ENCODE data around the gene IL23A. TPM values are rescaled to one million over a fixed set of nuclear protein-coding genes. Genes with fewer than 3 reads are reported as not detected.
A peak's percentile ranks its signal among the peaks of the same experiment; 100 is the strongest.

Gene IL23A
- total and polyA plus RNA-seq, 10 of the 15 experiments (the other 5 are each of a cell fraction or from before 2014, with no cell fraction given), result 3.3 to 11.1 (median 5.2) TPM

DNA sequence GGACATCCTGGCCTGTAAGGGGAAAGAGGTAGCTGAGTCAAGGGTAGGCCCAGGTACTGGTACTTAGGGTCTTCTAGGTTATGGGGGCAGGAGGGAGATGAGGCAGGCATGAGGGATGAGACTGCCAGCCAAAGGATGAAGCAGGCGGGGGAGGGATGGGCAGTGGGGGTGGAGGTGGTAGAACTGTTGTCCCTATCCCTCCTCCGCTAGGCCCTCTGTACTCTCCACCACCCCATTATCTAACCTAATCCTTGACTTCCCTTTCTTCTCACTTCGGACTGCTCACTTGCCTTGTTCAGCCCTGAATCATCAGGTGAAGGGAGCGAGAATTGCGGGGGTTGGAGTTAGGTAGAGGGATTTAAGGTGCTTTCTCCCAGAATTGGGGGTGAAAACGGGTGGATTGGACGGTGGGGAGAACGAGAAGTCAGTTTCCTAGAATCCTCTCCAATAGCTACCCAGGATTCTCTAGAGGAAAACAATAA lies 5.4 kb upstream of the IL23A start (continued):
- TF ChIP-seq, protein P1, sequence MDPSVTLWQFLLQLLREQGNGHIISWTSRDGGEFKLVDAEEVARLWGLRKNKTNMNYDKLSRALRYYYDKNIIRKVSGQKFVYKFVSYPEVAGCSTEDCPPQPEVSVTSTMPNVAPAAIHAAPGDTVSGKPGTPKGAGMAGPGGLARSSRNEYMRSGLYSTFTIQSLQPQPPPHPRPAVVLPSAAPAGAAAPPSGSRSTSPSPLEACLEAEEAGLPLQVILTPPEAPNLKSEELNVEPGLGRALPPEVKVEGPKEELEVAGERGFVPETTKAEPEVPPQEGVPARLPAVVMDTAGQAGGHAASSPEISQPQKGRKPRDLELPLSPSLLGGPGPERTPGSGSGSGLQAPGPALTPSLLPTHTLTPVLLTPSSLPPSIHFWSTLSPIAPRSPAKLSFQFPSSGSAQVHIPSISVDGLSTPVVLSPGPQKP (IDR thresholded peaks at IDR 0.05; ENCODE audit: low read depth, low read length), result no peak
- peak; percentile 40 for TF ChIP-seq BMI1 (IDR thresholded peaks at IDR 0.05; ENCODE audit: borderline replicate concordance)
- TF ChIP-seq POLR2A (IDR thresholded peaks at IDR 0.05; ENCODE audit: low read depth, low read length), result peak; percentile 22; the same call in 1 of the 2 replicates
- TF ChIP-seq, protein P2, sequence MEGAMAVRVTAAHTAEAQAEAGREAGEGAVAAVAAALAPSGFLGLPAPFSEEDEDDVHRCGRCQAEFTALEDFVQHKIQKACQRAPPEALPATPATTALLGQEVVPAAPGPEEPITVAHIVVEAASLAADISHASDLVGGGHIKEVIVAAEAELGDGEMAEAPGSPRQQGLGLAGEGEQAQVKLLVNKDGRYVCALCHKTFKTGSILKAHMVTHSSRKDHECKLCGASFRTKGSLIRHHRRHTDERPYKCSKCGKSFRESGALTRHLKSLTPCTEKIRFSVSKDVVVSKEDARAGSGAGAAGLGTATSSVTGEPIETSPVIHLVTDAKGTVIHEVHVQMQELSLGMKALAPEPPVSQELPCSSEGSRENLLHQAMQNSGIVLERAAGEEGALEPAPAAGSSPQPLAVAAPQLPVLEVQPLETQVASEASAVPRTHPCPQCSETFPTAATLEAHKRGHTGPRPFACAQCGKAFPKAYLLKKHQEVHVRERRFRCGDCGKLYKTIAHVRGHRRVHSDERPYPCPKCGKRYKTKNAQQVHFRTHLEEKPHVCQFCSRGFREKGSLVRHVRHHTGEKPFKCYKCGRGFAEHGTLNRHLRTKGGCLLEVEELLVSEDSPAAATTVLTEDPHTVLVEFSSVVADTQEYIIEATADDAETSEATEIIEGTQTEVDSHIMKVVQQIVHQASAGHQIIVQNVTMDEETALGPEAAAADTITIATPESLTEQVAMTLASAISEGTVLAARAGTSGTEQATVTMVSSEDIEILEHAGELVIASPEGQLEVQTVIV (IDR thresholded peaks at IDR 0.05; ENCODE audit: borderline replicate concordance, partially characterized antibody), result no peak
- TF ChIP-seq YY1 (IDR thresholded peaks at IDR 0.05; ENCODE audit: low read depth, low read length), result no peak
- TF ChIP-seq CEBPB (IDR thresholded peaks at IDR 0.05; ENCODE audit: borderline replicate concordance in 1 of 2, low read depth in 2 of 2, low read length in 2 of 2), result no peak
- TF ChIP-seq PAX8 (IDR thresholded peaks at IDR 0.05), result peak; percentile 78; the same call in 1 of the 2 replicates
- peak; percentile 47; the same call in 1 of the 2 replicates for TF ChIP-seq HDGF (IDR thresholded peaks at IDR 0.05)
- TF ChIP-seq MTA2 (IDR thresholded peaks at IDR 0.05; ENCODE audit: low read depth), result no peak
- no peak for TF ChIP-seq ZNF384 (IDR thresholded peaks at IDR 0.05; ENCODE audit: borderline replicate concordance, low read depth, low read length)
- TF ChIP-seq BACH1 (IDR thresholded peaks at IDR 0.05; ENCODE audit: borderline replicate concordance), result no peak
- TF ChIP-seq, protein P3, sequence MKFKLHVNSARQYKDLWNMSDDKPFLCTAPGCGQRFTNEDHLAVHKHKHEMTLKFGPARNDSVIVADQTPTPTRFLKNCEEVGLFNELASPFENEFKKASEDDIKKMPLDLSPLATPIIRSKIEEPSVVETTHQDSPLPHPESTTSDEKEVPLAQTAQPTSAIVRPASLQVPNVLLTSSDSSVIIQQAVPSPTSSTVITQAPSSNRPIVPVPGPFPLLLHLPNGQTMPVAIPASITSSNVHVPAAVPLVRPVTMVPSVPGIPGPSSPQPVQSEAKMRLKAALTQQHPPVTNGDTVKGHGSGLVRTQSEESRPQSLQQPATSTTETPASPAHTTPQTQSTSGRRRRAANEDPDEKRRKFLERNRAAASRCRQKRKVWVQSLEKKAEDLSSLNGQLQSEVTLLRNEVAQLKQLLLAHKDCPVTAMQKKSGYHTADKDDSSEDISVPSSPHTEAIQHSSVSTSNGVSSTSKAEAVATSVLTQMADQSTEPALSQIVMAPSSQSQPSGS (IDR thresholded peaks at IDR 0.05; ENCODE audit: low read length), result no peak
- TF ChIP-seq EGR1 (IDR thresholded peaks at IDR 0.05; ENCODE audit: borderline replicate concordance in 1 of 2, low read depth in 2 of 2, low read length in 2 of 2), result peak in 1 of 2 experiments; percentile 50; a peak in 1 of 3 replicates
- TF ChIP-seq SMAD1 (IDR thresholded peaks at IDR 0.05; ENCODE audit: low read depth, partially characterized antibody), result peak; percentile 59
- peak; percentile 62; the same call in 1 of the 2 replicates for TF ChIP-seq TAF1 (IDR thresholded peaks at IDR 0.05; ENCODE audit: borderline replicate concordance, low read depth, low read length)
